ENCODE measurements around the gene FOXN4.
"Not testable (repeated sequence)": the region's sequence is repeated elsewhere in the genome, so short reads cannot be mapped to it uniquely, and the experiment has no call there.

FOXN4 gene

GRCh38 chr12:109308534-109309380 lies at the start of gene FOXN4:
TSS of gene FOXN4 (minus strand) at chr12:109309284. CDS start at chr12:109308321, 963 bp downstream.
- no peak for DNase-seq (ENCODE audit: low spot score)

- DNase-seq (ENCODE audit: low spot score), result no peak
These were observed 49.2 kb upstream of the FOXN4 start for GRCh38 chr12:109358154-109358869.

- no peak for DNase-seq (ENCODE audit: low spot score)
These were observed 47.9 kb upstream of the FOXN4 start for GRCh38 chr12:109357032-109357431.

GRCh38 chr12:109356577-109356976 lies 47.5 kb upstream of the FOXN4 start:
- DNase-seq (ENCODE audit: low spot score), result no peak

- DNase-seq (ENCODE audit: low spot score), result no peak
These were observed 43.1 kb upstream of the FOXN4 start for GRCh38 chr12:109352184-109352583.

GRCh38 chr12:109347589-109347988 lies 38.5 kb upstream of the FOXN4 start, which contains the start of gene MYO1H:
TSS of gene MYO1H (plus strand) at chr12:109347900. CDS start at chr12:109347961, 61 bp downstream.
- DNase-seq (ENCODE audit: low spot score), result no peak

GRCh38 chr12:109346920-109347319 lies 37.8 kb upstream of the FOXN4 start:
- no peak for DNase-seq (ENCODE audit: low spot score)

GRCh38 chr12:109345428-109345827 lies 36.3 kb upstream of the FOXN4 start:
- no peak for DNase-seq (ENCODE audit: low spot score)

- no peak for DNase-seq (ENCODE audit: low spot score)
These were observed 34.6 kb upstream of the FOXN4 start for GRCh38 chr12:109343677-109344076.

- no peak for DNase-seq (ENCODE audit: low spot score)
These were observed 27.5 kb upstream of the FOXN4 start for GRCh38 chr12:109336593-109336992.

- no peak for DNase-seq (ENCODE audit: low spot score)
These were observed 25.8 kb upstream of the FOXN4 start for GRCh38 chr12:109334887-109335286.

GRCh38 chr12:109331301-109331952 lies 22.3 kb upstream of the FOXN4 start:
- DNase-seq (ENCODE audit: low spot score), result no peak

- DNase-seq (ENCODE audit: low spot score), result no peak
These were observed 21.5 kb upstream of the FOXN4 start for GRCh38 chr12:109330282-109331230.

- DNase-seq (ENCODE audit: low spot score), result no peak
These were observed 20.6 kb upstream of the FOXN4 start for GRCh38 chr12:109329686-109330085.

- DNase-seq (ENCODE audit: low spot score), result no peak
These were observed 19.9 kb upstream of the FOXN4 start for GRCh38 chr12:109329003-109329402.

- not testable (repeated sequence) for DNase-seq (ENCODE audit: low spot score)
These were observed 12.2 kb upstream of the FOXN4 start for GRCh38 chr12:109321294-109321693.

- DNase-seq (ENCODE audit: low spot score), result no peak
These were observed 1.4 kb upstream of the FOXN4 start for GRCh38 chr12:109310247-109311125.

- DNase-seq (ENCODE audit: low spot score), result no peak
These were observed 530 bp upstream of the FOXN4 start for GRCh38 chr12:109309381-109310246.

GRCh38 chr12:109307051-109307450 lies 2.0 kb downstream of the FOXN4 start:
- no peak for DNase-seq (ENCODE audit: low spot score)
